GM19240 (cell line): Measurements from ENCODE around the gene USP14.
A peak's percentile ranks its signal among the peaks of the same experiment; 100 is the strongest.
"Not testable (repeated sequence)": the region's sequence is repeated elsewhere in the genome, so short reads cannot be mapped to it uniquely, and the experiment has no call there.

Experiments used
- DNase-seq: peaks from one replicate; pipeline ENCODE4 v3.0.0; 2011; ENCODE audit warnings: low spot score; ENCODE audit not compliant: insufficient read length

USP14 gene

GRCh38 chr18:158128-159036 lies at the start of gene USP14:
TSS of gene USP14 (plus strand) at chr18:158557. CDS start at chr18:158699, 142 bp downstream.
- peak; percentile 88 for DNase-seq

- DNase-seq = not testable (repeated sequence)
Measured at GRCh38 chr18:108665-109063, 49.7 kb upstream of the USP14 start.

GRCh38 chr18:109130-109921 lies 49.0 kb upstream of the USP14 start:
- not testable (repeated sequence) for DNase-seq

- DNase-seq = not testable (repeated sequence)
Measured at GRCh38 chr18:109922-110261, 48.5 kb upstream of the USP14 start.

- DNase-seq = not testable (repeated sequence)
Measured at GRCh38 chr18:110351-111201, 47.8 kb upstream of the USP14 start.

GRCh38 chr18:111306-112014 lies 46.9 kb upstream of the USP14 start:
- DNase-seq = no peak

GRCh38 chr18:112015-112733 lies 46.2 kb upstream of the USP14 start:
- DNase-seq = not testable (repeated sequence)

GRCh38 chr18:120539-121260 lies 37.7 kb upstream of the USP14 start:
- not testable (repeated sequence) for DNase-seq

GRCh38 chr18:135045-135444 lies 23.3 kb upstream of the USP14 start:
- no peak for DNase-seq

- DNase-seq = no peak
Measured at GRCh38 chr18:136433-136832, 21.9 kb upstream of the USP14 start.

GRCh38 chr18:137327-137726 lies 21.0 kb upstream of the USP14 start:
- no peak for DNase-seq

- DNase-seq = no peak
Measured at GRCh38 chr18:140670-141266, 17.6 kb upstream of the USP14 start.

GRCh38 chr18:142624-143296 lies 15.6 kb upstream of the USP14 start:
- DNase-seq = not testable (repeated sequence)

GRCh38 chr18:148841-149240 lies 9.5 kb upstream of the USP14 start:
- DNase-seq = no peak

- DNase-seq = no peak
Measured at GRCh38 chr18:154151-154550, 4.2 kb upstream of the USP14 start.

GRCh38 chr18:155688-156087 lies 2.7 kb upstream of the USP14 start:
- DNase-seq = no peak

GRCh38 chr18:156514-157230 lies 1.7 kb upstream of the USP14 start:
- no peak for DNase-seq
